Panc1 (cell line): ENCODE data around the gene RNASE2.

Source experiments
- SIN3A ChIP-seq: IDR thresholded peaks from 2 replicates; pipeline ENCODE4 v1.6.1; 2012; ENCODE audit warnings: low read depth, mild to moderate bottlenecking, low read length, moderate library complexity, borderline replicate concordance; ENCODE audit not compliant: insufficient read depth
- TF ChIP-seq, protein P1 (sequence below): fragments of 450-650 bp; IDR thresholded peaks from 2 replicates; pipeline ENCODE4 v1.5.1; 2017; ENCODE audit warnings: mild to moderate bottlenecking
- TF ChIP-seq, protein P2 (sequence below), 2 experiments: IDR thresholded peaks; 2 replicates each; pipeline ENCODE4 v1.6.1; 2011 to 2012; ENCODE audit warnings: low read depth in 2 of 2, control low read depth in 1 of 2, low read length in 1 of 2, mild to moderate bottlenecking in 1 of 2, moderate library complexity in 1 of 2; ENCODE audit not compliant: insufficient read depth in 1 of 2

DNA sequence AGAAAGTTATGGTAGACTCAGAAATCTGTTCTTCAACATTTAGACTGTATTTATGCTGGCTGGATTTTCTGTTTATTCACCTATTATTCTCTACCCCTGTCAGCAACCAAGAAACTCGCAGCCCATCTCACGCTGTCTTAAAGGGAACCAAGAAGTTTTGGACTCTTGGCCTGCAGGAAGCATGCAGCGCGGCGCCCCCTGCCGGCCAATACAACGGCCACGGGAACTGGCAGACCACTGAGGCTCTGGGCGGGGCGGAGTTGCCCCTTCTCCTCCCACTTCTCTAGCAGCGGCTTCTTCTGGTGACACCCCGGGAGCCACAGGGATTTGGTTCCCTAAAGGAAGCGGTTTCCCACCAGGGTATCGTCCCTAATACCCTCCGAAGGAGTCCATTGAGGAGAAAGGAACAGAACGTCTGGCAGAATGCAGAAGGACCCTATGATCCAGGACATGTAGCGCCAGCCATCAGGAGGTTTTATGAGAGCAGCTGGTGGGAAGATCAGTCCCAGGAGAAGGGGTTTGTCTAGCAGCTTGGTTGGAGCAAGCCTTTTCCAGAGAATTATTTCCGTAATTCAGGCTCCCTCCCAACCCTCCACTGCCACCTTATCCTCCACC, 21.0 kb upstream of the RNASE2 start:
- TF ChIP-seq, protein P1, sequence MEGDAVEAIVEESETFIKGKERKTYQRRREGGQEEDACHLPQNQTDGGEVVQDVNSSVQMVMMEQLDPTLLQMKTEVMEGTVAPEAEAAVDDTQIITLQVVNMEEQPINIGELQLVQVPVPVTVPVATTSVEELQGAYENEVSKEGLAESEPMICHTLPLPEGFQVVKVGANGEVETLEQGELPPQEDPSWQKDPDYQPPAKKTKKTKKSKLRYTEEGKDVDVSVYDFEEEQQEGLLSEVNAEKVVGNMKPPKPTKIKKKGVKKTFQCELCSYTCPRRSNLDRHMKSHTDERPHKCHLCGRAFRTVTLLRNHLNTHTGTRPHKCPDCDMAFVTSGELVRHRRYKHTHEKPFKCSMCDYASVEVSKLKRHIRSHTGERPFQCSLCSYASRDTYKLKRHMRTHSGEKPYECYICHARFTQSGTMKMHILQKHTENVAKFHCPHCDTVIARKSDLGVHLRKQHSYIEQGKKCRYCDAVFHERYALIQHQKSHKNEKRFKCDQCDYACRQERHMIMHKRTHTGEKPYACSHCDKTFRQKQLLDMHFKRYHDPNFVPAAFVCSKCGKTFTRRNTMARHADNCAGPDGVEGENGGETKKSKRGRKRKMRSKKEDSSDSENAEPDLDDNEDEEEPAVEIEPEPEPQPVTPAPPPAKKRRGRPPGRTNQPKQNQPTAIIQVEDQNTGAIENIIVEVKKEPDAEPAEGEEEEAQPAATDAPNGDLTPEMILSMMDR = peak; percentile 67
- TF ChIP-seq, protein P2, sequence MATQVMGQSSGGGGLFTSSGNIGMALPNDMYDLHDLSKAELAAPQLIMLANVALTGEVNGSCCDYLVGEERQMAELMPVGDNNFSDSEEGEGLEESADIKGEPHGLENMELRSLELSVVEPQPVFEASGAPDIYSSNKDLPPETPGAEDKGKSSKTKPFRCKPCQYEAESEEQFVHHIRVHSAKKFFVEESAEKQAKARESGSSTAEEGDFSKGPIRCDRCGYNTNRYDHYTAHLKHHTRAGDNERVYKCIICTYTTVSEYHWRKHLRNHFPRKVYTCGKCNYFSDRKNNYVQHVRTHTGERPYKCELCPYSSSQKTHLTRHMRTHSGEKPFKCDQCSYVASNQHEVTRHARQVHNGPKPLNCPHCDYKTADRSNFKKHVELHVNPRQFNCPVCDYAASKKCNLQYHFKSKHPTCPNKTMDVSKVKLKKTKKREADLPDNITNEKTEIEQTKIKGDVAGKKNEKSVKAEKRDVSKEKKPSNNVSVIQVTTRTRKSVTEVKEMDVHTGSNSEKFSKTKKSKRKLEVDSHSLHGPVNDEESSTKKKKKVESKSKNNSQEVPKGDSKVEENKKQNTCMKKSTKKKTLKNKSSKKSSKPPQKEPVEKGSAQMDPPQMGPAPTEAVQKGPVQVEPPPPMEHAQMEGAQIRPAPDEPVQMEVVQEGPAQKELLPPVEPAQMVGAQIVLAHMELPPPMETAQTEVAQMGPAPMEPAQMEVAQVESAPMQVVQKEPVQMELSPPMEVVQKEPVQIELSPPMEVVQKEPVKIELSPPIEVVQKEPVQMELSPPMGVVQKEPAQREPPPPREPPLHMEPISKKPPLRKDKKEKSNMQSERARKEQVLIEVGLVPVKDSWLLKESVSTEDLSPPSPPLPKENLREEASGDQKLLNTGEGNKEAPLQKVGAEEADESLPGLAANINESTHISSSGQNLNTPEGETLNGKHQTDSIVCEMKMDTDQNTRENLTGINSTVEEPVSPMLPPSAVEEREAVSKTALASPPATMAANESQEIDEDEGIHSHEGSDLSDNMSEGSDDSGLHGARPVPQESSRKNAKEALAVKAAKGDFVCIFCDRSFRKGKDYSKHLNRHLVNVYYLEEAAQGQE (IDR thresholded peaks at IDR 0.05; ENCODE audit: insufficient read depth in 1 of 2, low read depth in 2 of 2, low read length in 1 of 2) = no peak
- TF ChIP-seq SIN3A = no peak
